Measurements from ENCODE around the gene BRAP.
"Not testable (repeated sequence)": the region's sequence is repeated elsewhere in the genome, so short reads cannot be mapped to it uniquely, and the experiment has no call there.

BRAP gene

DNA sequence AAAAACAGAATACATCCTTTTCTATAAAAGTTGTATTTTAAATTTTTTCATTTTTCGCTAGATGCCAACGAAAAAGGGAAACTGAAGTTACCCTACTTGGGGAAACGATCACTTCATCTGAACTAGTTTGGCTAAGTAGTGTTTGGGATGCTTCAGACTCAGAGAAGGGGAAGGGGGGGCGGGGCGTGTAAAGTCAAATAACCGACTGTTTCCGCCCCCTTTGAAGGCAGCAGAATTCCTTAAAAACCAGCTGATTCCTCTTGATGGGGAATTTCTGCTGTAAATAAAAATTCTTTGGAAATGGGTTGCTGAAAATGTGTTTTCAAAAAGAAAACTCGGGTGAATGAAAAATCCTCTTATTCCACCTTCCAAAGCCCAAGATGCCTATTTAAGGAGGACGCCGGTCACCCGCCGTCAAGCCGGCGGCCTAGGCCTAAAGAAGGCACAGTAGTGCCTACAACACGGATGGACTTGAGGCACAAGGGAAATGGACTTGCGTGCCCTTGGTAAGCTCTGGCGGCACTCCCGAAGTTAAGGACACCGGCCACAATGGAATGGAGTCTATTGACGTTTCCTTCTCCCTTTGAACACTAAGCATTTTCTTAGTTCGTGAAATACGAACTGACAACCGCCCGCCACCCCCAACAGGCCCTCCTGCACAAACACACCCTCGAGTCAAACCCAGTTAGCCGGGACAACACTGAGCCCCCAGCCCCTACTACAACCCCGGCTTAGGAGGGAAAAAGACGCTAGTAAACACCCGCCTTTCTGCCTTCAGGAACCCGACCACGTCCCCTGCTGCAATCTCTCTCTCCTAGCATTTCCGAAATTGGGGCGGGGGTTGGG lies 88.5 kb downstream of the BRAP start:
- peak overlapping the region; percentile 94 for H3K4me3 ChIP-seq (ENCODE audit: low read depth, low read length)
- TF ChIP-seq, protein P1, sequence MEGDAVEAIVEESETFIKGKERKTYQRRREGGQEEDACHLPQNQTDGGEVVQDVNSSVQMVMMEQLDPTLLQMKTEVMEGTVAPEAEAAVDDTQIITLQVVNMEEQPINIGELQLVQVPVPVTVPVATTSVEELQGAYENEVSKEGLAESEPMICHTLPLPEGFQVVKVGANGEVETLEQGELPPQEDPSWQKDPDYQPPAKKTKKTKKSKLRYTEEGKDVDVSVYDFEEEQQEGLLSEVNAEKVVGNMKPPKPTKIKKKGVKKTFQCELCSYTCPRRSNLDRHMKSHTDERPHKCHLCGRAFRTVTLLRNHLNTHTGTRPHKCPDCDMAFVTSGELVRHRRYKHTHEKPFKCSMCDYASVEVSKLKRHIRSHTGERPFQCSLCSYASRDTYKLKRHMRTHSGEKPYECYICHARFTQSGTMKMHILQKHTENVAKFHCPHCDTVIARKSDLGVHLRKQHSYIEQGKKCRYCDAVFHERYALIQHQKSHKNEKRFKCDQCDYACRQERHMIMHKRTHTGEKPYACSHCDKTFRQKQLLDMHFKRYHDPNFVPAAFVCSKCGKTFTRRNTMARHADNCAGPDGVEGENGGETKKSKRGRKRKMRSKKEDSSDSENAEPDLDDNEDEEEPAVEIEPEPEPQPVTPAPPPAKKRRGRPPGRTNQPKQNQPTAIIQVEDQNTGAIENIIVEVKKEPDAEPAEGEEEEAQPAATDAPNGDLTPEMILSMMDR (IDR thresholded peaks at IDR 0.05; ENCODE audit: low read depth, low read length), result no peak
- peak; percentile 62 for DNase-seq (ENCODE audit: low read depth, low spot score)
- in situ Hi-C loops (cut with HindIII; ENCODE audit: low sequenced_read_pairs), result no loop called here

DNA sequence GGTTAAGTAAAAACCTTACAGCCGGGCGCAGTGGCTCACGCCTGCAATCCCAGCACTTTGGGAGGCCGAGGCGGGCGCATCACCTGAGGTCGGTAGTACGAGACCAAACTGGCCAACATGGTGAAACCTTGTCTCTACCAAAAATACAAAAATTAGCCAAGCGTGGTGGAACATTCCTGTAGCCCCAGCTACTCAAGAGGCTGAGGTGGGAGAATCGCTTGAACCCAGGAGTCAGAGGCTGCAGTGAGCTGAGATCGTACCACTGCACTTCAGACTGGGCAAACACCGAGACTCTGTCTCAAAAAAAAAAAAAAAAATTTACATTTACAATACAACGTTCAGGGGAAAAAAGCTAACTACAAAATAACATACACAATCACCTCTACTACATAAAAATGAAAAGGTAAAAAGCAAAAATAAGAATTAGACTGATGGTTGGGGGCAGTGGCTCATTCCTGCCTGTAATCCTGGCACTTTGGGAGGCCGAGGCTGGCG lies 90.4 kb downstream of the BRAP start:
- in situ Hi-C loops (cut with HindIII; ENCODE audit: low sequenced_read_pairs); DNase-seq (ENCODE audit: low read depth, low spot score); H3K4me3 ChIP-seq (ENCODE audit: low read depth, low read length): not testable (repeated sequence)
